Inflammatory macrophage treated with lipopolysaccharide for 4 hours (primary cell): Measurements from ENCODE around the gene ZNF311.
"Not testable (repeated sequence)": the region's sequence is repeated elsewhere in the genome, so short reads cannot be mapped to it uniquely, and the experiment has no call there.

Source experiments
- DNase-seq: peaks from one replicate; pipeline ENCODE4 v3.0.0-alpha.2; 2020

The ZNF311 gene

GRCh38 chr6:28953039-28953584, 52.0 kb downstream of the ZNF311 start:
- peak; percentile 45 for DNase-seq

GRCh38 chr6:28949656-28950195, 55.4 kb downstream of the ZNF311 start:
- DNase-seq = not testable (repeated sequence)

GRCh38 chr6:28948782-28949486, 56.2 kb downstream of the ZNF311 start:
- no peak for DNase-seq

GRCh38 chr6:28947831-28948270, 57.3 kb downstream of the ZNF311 start:
- no peak for DNase-seq

GRCh38 chr6:28947067-28947765, 57.9 kb downstream of the ZNF311 start:
- DNase-seq = no peak

GRCh38 chr6:28945349-28945748, 59.8 kb downstream of the ZNF311 start:
- no peak for DNase-seq
